Measurements from ENCODE around the gene TMEM205.
"Not testable (repeated sequence)": the region's sequence is repeated elsewhere in the genome, so short reads cannot be mapped to it uniquely, and the experiment has no call there.

GRCh38 chr19:11379269-11379845, 33.3 kb upstream of the TMEM205 start:
- not testable (repeated sequence) for TF ChIP-seq EZH2 (IDR thresholded peaks at IDR 0.05; ENCODE audit: insufficient read depth, poor library complexity, severe bottlenecking); EZH2phosphoT487 (IDR thresholded peaks at IDR 0.05; ENCODE audit: insufficient read depth, low read depth)
